HG03460 (cell line): ENCODE measurements around the gene PEBP1.

Experiments used
- ATAC-seq: cut with Tn5 transposase; IDR thresholded peaks from one replicate; pipeline ENCODE4 v1.9.1; 2021; ENCODE audit not compliant: unreplicated experiment

PEBP1 gene

GRCh38 chr12:118135788-118136558 lies at the start of gene PEBP1:
TSS of gene PEBP1 (plus strand) at chr12:118136124. CDS start at chr12:118136210, 86 bp downstream.
- peak; percentile 99 for ATAC-seq

- no peak for ATAC-seq
Observed at GRCh38 chr12:118089782-118090181, 46.1 kb upstream of the PEBP1 start.

GRCh38 chr12:118094039-118094438 lies 41.9 kb upstream of the PEBP1 start:
- no peak for ATAC-seq

GRCh38 chr12:118098401-118098800 lies 37.5 kb upstream of the PEBP1 start:
- no peak for ATAC-seq

GRCh38 chr12:118098911-118099671 lies 36.8 kb upstream of the PEBP1 start:
- no peak for ATAC-seq

GRCh38 chr12:118101051-118101450 lies 34.9 kb upstream of the PEBP1 start:
- no peak for ATAC-seq

- ATAC-seq: no peak
Observed at GRCh38 chr12:118102070-118102469, 33.9 kb upstream of the PEBP1 start.

- ATAC-seq: no peak
Observed at GRCh38 chr12:118102609-118103008, 33.3 kb upstream of the PEBP1 start.

GRCh38 chr12:118103201-118103600 lies 32.7 kb upstream of the PEBP1 start:
- ATAC-seq: no peak

- peak; percentile 50 for ATAC-seq
Observed at GRCh38 chr12:118103601-118104382, 32.1 kb upstream of the PEBP1 start, which contains the start of gene VSIG10. TSS of gene VSIG10 (minus strand) at chr12:118104011. CDS start at chr12:118103671, 340 bp downstream.

GRCh38 chr12:118107011-118107410 lies 28.9 kb upstream of the PEBP1 start:
- ATAC-seq: no peak

GRCh38 chr12:118107694-118108093 lies 28.2 kb upstream of the PEBP1 start:
- no peak for ATAC-seq

GRCh38 chr12:118109088-118109487 lies 26.8 kb upstream of the PEBP1 start:
- ATAC-seq: no peak

- no peak for ATAC-seq
Observed at GRCh38 chr12:118119449-118119879, 16.5 kb upstream of the PEBP1 start.

GRCh38 chr12:118120579-118121363 lies 15.2 kb upstream of the PEBP1 start:
- peak; percentile 84 for ATAC-seq

GRCh38 chr12:118122264-118122663 lies 13.7 kb upstream of the PEBP1 start:
- ATAC-seq: no peak

GRCh38 chr12:118124333-118124874 lies 11.5 kb upstream of the PEBP1 start:
- ATAC-seq: no peak

GRCh38 chr12:118125743-118126118 lies 10.2 kb upstream of the PEBP1 start:
- no peak for ATAC-seq

GRCh38 chr12:118126119-118126757 lies 9.7 kb upstream of the PEBP1 start:
- ATAC-seq: no peak

- no peak for ATAC-seq
Observed at GRCh38 chr12:118127867-118128266, 8.1 kb upstream of the PEBP1 start.
